Fibroblast of mammary gland (primary cell): Measurements from ENCODE around the gene SLC22A23.

ENCODE experiments used
- DNase-seq: peaks from one replicate; pipeline ENCODE4 v3.0.0-alpha.2; 2010; ENCODE audit warnings: low read depth
- H3K4me3 ChIP-seq: 2 replicates; pipeline ENCODE4 v1.5.1; 2011; ENCODE audit warnings: low read depth, mild to moderate bottlenecking, low read length, moderate library complexity; ENCODE audit not compliant: control insufficient read depth
- CTCF ChIP-seq: conservative IDR thresholded peaks from 2 replicates; pipeline ENCODE4 v1.5.1; 2011; ENCODE audit warnings: low read depth, low read length, inconsistent platforms; ENCODE audit not compliant: control insufficient read depth, insufficient read depth

Gene SLC22A23

DNA sequence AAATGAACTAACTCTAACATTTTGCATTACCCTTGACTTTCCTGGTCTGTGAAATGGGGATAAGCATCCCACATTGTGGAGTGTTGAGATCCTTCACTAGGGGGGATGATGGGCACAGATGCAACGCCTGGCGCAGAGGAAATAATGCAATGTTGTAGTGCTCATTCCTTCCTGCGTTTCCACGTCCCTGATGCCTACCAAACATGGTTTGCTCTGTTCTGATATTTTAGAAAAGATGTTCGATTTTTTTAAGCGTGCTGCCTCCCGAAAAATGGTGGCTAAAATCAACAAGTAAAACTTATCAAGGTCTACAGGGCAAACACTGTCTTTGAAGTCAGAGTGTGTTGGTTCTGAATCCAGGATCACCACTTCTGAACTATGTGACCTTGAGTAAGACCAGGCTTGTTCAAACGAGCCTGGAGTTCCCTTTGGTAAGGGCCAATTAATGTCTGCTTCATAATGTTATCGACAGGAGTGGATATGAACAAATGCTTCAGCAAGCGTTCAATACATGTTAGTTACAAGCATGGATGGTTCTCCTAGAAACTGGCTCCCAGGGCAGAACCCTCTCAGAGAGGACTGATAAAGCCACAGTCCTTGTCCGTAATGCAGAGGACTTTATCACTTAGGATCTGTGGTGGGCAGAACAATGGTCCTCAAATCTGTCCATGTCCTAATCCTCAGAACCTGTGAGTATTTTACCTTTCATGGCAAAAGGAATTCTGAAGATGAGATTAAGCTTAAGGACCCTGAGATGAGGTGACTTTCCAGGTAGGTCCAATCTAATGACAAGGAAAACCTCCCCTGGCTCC is 44.7 kb downstream of the SLC22A23 start:
- DNase-seq, result no peak
- no peak for TF ChIP-seq CTCF
- H3K4me3 ChIP-seq, result no peak overlapping the region

DNA sequence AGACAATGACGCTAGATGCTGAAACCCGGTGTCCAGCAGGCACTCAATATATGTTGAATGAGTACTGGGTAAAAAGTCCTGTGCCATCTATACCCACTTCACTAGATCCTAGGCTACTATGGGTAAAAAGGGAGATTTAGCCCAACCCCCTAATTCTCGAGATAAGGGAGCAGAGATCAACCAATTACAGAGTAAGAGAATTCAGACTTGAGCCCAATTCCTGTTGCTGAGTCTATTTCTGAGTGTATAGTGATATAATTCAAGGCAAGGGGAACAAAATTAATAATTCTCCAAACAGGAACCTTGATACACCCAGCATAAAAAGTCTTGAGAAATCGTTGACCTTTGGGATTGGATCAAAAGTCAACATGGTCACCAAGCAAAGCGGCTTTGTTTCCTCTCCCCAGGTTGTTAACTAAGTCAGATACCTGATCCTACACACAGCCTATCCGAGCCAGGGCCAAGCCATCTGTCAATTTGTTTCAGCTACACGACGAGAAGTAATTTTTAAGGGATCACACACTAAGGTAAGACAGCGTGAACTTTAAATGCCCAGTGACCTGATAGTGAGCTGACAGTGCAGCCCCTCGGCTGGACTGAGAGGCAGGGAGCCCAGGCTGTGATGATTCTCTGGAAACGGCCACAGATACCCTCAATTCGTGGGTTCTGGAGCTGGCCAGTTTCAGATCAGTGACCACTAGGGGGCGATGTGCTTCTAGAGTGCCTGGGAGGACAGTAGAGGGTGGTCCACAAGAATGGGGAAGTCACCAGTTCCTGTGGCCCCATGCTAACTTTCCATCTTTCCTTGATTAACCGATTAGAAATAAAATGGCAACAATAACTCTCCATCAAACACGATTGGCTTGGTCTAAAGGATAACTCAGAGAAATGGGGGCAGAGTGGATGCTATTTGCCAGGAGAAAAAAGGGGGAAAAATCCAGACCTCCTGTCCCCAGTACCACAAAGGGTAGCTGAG is 46.2 kb downstream of the SLC22A23 start:
- TF ChIP-seq CTCF, result peak; percentile 82
- peak; percentile 71 for DNase-seq
- H3K4me3 ChIP-seq, result no peak overlapping the region

DNA sequence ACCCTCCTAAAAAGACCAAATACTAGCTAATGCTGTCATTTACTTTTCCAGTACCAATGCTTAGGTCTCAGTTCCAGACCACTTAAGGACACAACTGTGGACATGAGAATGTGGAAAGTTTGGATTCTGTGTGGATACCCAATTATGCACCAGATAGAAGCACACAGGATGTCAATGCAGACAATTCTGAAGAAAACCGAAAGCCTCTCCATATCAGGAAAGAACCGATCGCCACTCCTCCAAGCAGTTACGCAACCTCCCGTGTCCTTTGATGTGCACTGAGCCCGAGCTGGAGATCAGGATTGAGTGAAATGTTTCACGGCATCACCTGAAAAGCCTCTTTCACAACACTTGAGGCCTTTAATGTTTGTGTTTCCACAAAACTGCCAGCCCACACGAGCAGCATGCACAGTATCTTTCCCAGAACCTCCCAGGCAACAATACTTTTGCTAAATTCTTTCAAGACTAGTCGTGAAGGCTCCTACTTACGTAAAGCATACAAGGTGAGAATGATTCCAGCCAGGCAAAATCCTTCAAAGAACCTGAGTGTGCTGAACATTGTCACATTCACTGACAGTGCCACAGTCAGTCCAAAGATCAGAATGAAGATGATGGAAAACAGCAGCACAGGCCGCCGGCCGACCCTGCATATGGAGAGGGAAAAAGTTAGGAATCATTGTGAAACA is 47.0 kb downstream of the SLC22A23 start:
- H3K4me3 ChIP-seq, result no peak overlapping the region
- TF ChIP-seq CTCF, result no peak
- no peak for DNase-seq

DNA sequence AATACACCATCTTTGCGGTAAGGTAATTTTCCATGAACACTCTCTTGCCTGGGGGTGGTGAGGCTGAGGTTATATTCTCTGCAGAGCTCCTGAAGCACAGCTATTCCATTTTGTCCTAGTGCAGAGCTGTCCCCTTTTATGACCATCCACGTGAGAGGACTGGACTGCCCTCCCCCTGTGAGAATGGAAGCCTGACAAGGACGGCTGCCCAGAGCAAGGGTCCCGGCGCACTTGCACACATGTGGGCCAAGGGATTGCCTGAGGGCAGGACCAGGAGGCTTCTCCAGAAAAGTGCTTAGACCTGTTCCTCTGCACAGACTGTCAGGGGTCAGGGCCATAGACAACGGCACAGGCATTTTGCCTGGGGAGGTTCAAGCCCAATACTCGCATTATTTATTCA is 48.2 kb downstream of the SLC22A23 start:
- H3K4me3 ChIP-seq, result no peak overlapping the region
- TF ChIP-seq CTCF, result no peak
- DNase-seq, result no peak

GRCh38 chr6:3407840-3408239 is 49.0 kb downstream of the SLC22A23 start:
- TF ChIP-seq CTCF, result no peak
- no peak overlapping the region for H3K4me3 ChIP-seq
- DNase-seq, result no peak

DNA sequence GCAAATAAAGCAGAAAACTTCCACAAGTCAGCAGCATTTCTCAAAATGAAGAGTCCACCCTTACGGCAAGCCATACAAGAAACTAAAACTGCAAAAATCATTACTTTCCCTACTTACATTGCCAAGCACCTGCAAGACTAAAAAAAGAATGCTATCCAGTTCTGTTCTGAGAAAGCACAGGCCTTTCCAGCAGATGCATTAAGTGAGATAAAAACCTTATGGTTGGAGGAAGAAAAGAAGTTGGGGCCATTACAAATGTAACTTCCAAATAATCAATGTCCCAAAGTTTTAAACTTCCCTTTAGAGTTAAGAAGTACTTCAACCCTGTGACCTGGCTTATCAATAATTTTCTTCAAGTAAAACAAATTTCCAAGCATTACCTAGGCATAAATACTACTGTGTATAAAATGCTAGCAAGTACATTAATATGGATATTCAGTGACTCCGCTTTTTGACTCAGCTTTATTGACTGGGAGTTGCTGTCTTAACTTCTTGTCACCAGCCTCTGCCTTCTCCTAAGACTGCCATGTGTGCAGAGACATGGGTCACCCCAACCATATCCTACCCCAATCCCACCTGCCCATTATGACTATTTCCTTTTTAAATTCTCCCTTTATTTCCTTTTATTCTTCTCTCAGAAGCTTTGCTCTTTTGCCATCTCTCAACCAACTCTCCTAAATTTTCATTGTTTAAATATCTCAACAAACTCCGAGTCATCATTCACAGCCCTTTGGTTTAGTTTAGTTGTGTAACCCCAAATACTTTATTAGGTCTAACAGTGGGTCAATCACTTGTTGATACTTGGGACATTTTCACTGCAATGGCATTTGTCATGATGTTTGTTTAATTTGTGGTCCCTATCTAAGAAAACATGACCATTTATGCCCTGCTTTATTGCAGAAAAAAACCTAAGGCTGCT is 49.7 kb downstream of the SLC22A23 start:
- no peak overlapping the region for H3K4me3 ChIP-seq
- DNase-seq, result no peak
- TF ChIP-seq CTCF, result no peak
